NCI-H748 treated with DMSO at 0.1 percent for 48 hours (cell line): ENCODE data around the gene PIK3CB.
"Not testable (repeated sequence)": the region's sequence is repeated elsewhere in the genome, so short reads cannot be mapped to it uniquely, and the experiment has no call there.

Source experiments
- DNase-seq: peaks from one replicate; lab custom pipeline; 2025; lab: John Stamatoyannopoulos, UW

The PIK3CB gene

DNA sequence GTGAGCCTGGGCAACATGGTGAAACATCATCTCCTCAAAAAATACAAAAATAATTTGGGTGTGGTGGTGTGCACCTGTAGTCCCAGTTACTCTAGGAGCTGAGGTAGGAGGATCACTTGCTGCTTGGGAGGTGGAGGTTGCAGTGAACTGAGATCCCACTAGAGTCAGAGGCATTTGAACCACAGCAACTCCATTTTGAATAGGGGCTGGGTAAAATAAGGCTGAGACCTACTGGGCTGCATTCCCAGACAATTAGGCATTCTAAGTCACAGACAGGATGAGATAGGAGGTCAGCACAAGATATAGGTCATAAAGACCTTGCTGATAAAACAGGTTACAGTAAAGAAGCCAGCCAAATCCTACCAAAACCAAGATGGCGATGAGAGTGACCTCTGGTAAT is 12.1 kb upstream of the PIK3CB start:
- DNase-seq: not testable (repeated sequence)

DNA sequence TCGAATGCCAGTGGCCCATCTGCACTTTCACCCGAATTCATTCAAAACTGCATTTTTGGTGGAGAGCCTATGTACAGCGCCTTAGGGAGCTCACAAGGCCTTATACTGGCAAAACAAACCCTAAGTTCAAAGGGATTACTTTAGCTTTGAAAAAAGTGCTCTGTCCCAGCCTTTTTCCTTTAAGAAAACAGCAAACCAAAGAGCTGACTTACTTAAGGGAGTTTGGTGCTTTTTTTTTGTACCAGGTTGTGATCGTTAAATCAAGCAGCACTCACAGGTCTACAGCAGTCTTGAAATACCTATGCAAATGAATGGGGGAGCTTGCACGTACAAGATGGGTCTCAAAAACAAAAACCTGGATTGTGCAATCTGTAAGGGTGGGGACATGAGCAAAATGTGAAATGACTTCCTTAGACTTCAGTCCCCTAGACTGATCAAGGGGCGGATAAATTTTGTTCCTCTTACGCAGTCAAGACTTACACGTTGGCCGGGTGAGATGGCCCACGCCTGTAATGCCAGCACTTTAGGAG is 11.6 kb upstream of the PIK3CB start:
- DNase-seq: no peak

DNA sequence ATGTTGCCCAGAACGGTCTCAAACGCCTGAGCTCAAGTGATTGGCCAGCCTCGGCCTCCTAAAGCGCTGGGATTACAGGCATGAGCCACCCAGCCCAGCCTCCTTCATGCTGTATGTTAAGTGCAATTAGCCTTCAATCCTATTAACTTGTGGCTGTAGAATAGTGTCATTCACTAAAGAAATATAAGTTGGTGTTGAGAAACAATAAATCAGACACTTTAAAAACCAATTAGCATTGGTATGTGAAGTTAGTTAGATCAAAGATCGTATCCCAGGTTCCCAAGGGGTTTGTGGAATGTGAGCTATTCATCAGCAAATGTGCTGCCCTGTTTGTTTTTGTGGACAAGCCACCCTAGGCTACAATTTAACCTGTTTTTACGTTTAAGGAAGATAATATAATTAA is 11.0 kb upstream of the PIK3CB start:
- DNase-seq: no peak

DNA sequence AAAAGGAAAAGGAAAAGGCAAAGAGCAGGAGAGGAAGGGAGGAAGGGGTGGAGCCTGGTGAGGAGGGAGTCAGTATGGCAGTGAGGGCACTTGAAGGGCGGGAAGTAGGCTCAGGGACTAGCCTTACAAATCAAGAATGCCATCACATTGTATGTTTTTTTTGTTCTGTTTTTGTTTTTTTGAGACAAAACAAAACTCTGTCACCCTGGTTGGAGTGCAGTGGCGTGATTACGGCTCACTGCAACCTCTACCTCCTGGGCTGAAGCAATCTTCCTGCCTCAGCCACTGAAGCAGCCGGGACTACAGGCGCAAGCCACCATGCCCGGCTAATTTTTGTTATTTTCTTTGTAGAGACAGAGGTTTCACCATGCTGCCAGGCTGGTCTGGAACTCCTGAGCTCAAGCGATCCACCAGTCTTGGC is 10.5 kb upstream of the PIK3CB start:
- DNase-seq: no peak

DNA sequence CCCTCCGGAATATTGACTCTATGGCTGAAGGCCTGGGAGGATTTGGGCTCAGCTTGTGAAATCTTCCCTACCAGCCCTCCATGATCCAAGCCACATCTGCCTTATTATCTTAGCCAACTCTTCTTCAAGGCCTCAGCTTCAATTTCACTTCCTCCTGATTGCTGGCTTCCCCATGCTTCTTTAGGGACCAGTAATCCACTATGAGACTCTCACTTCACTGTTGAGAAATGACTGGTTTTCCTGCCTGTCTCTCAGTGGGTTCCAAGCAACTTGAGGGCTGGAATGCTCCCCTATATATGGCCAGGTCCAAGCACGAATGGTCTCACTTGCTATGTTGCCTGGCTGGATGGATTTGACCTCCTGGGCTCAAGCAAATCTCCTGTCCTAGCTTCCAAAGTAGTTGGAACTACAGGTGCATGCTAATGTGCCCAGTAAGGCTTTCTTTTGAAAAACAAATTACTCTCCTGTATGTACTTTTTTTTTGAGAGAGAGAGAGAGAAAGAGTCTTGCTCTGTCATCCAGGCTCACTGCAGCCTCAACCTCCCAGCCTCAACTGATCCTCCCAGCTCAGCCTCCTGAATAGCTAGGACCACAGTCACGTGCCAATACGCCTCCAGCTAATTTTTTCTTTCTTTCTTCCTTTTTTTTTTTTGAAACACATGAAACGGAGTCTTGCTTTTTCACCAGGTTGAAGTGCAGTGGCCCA is 7.9 kb upstream of the PIK3CB start:
- no peak for DNase-seq

DNA sequence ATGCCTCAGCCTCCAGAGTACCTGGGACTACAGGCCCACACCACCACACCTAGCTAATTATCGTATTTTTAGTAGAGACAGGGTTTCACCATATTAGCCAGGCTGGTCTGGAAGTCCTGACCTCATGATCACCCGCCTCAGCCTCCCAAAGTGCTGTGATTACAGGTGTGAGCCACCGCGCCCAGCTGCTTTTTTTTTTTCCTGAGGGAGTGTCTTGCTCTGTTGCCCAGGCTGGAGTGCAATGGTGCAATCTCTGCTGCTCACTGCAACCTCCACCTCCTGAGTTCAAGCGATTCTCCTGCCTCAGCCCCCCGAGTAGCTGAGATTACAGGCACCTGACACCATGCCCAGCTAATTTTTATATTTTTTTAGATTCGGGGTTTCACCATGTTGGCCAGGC is 3.7 kb upstream of the PIK3CB start:
- not testable (repeated sequence) for DNase-seq

DNA sequence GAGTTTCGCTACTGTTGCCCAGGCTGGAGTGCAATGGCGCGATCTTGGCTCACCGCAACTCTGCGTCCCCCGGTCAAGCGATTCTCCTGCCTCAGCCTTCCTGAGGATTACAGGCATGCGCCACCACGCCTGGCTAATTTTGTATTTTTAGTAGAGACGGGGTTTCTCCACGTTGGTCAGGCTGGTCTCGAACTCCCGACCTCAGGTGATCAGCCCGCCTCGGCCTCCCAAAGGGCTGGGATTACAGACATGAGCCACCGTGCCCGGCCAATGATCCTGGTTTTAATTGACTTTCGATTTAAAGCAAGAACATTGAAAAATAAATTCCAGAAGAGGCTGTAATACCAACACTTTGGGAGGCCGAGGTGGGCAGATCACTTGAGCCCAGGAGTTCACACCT is 1.1 kb upstream of the PIK3CB start:
- not testable (repeated sequence) for DNase-seq

DNA sequence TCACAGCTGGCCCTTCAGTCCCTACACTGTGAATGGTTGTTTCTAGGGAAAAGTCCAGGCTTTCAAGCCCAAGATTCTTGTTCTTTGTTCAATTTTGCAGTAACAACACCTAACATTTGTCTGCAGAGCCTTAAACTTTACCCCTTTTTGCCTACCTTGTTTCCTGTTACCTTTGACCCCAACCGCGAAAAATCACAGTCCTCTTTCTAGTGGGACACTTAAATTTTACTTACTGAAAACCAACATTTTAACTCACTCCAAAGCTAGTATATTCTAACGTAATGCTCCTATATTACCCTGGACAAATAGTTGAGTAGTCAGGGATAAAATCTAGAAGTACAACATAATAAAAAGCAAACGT is 649 bp upstream of the PIK3CB start:
- DNase-seq: no peak

DNA sequence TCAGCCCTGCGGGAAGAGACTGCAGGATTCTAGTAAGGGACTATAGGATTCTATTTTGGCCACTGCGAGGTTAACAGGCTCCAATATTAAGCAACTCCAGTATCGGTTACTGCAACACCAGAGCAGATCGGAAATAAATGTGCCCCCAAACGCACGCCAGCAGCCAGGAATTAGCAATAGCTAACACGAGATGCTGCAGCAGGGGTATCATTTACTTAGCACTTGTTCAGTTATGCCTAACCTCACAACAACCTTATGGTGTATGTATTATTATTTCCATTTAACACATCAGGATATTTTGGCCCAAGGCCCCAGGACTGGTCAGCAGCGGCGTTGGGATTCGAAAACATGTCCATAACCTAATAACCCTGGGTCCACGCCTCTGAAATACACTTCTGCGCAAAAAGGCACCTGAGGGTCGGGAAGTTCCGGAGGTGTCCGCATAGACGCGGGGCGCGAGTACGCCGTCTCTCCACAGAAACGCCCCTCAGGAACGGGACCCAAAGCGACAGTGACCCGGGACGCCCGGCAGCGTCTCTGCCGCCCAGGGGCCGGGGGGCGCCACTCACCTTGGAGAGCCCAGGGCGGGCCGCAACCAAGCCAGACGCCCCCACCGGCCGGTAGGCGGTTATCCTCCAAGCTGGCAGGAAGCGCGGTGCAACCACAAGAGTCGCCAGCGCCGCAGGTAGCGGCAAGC is 681 bp downstream of the PIK3CB start:
- DNase-seq: no peak

DNA sequence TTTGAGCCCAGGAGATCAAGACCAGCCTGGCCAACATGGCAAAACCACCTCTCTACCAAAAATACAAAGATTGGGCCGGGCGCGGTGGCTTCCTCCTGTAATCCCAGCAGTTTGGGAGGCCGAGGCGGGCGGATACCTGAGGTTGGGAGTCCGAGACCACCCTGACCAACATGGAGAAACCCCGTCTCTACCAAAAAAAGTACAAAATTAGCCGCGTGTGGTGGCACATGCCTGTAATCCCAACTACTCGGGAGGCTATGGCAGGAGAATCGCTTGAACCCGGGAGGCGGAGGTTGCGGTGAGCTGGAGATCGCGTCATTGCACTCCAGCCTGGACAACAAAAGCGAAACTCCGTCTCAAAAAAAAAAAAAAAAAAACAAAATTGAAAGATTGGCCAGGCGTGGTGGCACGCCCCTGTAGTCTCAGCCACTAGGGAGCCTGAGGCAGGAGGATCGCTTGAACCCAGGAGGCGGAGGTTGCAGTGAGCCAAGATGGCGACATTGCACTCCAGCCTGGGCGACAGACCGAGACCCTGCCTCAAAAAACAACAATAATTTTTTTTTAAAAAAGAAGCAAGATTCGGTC is 2.2 kb downstream of the PIK3CB start:
- not testable (repeated sequence) for DNase-seq

DNA sequence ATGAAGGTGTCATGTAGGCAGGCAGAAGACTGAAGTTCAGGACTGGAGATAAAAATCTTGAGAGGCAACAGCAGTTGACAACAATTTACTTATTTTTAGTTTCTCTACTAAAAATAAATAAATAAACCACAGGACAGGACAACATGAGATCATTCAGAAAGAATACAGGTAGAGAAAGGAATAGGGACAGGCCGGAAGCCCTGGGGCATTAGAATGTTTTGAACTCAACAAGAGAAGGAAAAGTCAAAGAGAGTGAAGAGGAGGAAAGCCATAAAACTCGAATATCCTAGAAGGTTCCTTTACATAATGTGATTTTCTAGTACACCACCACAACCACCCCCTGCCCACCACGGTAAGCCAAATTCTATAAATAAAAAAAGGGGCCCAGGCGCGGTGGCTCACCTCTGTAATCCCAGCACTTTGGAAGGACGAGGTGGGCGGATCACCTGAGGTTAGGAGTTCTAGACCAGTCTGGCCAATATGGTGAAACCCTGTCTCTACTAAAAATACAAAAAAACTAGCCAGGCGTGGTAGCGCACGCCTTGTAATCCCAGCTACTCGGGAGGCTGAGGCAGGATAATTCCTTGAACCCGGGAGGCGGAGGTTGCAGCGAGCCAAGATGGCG is 4.7 kb downstream of the PIK3CB start:
- no peak for DNase-seq

DNA sequence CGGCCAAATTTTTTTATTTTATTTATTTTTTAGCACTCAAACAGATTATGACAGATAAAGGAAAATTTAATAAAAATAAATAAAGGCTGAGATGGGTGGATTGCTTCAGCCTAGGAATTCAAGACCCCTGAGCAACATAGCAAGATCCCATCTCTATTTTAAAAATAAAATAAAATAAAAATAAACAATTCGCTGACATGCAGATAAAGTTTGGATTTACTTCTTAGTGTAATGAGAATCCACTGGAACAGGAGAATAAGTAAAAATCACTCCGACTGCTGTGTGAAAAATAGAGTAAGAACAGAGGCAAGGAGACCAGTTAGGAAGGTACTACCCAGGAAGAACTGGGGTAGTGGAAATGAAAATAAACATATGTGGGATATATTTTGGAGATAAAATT is 5.6 kb downstream of the PIK3CB start:
- no peak for DNase-seq

DNA sequence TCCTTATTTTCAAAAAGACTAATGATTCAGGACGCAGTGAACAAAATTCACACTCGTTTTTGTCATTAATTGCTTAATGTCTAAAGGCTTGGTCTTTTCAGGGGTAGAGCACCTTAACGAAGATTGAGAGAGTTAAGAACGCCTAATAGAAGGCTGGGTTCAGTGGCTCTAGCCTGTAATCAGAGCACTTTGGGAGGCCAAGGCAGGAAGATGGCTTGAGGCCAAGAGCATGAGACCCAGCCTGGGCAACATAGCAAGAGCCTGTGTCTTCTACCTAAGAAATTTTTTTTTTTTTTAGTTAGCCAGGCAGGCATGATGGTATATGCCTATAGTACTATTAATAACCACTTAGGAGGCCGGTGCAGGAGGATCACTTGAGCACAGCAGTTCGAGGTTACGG is 7.5 kb downstream of the PIK3CB start:
- no peak for DNase-seq

DNA sequence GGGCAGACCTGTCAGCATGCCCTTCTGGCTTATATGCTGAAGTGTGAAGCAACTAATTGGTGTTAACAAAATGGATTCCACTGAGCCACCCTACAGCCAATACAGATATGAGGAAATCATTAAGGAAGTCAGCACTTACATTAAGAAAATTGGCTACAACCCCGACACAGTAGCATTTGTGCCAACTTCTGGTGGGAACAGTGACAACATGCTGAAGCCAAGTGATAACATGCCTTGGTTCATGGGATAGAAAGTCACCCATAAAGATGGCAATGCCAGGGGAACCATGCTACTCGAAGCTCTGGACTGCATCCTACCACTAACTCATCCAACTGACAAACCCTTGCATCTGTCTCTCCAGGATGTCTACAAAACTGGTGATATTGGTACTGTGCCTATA is 9.4 kb downstream of the PIK3CB start:
- DNase-seq: no peak

DNA sequence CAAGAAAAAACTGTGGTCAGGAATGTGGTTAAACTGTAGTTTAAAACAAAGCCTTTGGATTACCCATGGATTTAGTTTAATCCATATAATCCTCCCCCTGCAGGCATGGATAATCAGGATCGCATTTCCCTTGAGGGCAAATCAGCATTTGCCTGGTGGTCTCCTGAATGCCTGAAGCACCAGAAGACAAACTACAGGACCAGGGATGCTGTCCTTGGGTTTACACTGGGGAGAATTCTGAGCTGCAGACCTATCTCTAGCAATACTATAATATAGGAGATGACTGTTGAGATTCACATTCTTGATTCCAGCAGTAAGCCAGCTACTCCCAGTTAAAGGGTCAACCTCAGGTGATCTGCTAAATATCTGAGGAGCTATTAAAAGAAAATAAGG is 10.6 kb downstream of the PIK3CB start:
- DNase-seq: no peak

DNA sequence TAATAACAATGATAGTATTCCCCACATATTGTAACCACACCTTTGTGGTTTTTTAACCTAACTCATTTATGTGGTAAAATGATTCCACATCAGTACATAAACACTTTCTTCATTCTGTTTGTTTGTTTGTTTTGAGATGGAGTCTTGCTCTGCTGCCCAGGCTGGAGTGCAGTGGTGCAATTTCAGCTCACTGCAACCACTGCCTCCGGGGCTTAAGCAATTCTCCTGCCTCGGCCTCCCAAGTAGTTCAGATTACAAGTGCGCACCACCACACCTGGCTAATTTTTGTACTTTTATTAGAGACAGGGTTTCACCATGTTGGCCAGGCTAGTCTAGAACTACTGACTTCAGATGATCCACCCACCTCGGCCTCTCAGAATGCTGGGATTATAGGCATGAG is 14.3 kb downstream of the PIK3CB start:
- not testable (repeated sequence) for DNase-seq

DNA sequence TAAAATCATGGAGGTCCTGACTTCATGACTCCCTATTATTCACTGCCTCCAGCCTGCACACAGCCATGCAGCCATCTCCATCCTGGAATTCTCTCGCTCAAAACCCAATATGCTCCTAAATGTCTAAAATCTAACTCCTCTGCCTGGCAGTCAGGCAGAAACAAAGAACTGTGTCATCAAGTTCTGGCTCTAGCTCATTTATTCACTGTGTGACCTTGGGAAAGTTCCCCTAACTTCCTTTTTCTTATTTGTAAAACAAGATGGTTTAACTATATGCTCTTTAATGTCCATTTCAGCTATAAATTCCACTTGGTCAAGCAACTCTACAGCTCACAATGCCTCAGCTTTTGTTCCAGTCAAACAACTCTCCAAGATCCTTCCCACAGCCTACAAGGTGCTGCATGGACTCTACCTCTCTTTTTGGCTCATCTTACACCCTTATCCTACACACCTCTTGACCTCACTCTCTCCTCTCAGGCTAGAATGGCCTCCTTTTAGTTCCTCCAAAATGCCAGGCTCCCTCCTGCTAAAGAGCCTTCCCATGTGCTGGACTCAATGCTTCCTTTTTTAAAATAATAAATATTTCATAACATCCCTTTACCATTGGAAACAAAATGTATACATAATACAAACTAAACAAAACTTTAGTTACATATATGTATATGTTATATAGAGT is 16.4 kb downstream of the PIK3CB start:
- no peak for DNase-seq

DNA sequence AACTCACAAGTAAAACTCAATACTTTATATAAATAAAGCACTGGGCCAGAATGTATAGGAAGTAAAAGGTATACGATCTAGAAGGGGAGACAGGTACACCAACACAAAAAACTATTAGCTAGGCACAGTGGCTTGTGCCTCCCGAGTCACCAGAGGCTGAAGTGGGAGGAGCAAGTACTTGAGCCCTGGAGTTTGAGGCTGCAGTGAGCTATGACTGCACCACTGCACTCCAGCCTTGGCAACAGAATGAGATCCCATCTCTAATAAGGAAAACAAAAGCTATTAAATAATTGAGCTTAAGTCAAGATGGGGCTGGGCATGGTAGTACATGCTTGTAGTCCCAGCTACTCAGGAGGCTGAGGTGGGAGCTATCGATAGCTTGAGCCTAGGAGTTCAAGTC is 17.0 kb downstream of the PIK3CB start:
- no peak for DNase-seq

DNA sequence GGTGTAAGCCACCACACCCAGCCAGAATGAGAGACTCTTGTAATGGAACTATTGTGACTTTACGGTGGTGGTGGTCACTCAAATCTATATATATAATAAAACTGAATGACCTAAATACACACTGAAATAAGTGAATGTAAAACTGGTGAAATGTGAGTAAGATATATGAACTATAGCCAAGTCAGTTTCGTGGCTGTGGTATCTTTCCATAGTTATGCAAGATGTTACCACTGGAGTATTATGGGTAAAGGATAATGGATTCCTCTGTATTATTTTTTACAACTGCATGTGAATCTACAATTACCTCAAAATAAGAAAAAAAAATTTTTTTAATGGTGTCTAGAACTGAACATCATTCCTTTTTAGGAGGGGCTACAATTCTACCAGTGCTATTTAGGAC is 21.9 kb downstream of the PIK3CB start:
- no peak for DNase-seq

DNA sequence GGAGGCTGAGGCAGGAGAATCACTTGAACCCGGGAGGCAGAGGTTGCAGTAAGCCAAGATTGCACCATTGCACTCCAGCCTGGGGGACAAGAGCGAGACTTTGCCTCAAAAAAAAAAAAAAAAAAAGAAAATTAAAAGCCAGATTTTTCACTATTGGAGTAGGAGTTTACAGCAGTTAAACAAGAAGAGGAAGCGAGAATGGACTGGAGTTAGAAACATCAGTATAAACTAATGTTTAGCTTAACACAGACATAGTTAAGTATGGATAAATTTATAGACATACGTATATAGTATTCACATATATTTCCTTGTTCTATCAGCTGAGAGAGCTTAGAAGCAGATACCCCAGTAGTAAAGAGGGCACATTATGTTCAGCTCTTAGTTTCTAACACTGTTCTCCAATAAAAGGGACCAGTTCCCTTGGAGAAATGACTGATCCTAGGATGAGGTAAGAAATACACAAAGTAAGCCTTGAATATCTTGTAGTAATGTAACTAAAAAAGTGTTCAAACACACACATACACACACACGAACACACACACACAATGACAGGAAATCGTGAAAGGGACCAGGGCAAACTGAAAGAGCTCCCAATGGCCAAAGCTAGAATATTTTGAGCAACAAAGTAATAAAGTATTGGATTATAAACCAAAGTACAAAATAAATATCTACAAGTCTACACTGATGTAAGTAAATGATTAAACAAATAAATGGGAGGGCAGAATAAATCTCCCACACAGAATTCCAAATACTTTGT is 25.1 kb downstream of the PIK3CB start:
- no peak for DNase-seq

DNA sequence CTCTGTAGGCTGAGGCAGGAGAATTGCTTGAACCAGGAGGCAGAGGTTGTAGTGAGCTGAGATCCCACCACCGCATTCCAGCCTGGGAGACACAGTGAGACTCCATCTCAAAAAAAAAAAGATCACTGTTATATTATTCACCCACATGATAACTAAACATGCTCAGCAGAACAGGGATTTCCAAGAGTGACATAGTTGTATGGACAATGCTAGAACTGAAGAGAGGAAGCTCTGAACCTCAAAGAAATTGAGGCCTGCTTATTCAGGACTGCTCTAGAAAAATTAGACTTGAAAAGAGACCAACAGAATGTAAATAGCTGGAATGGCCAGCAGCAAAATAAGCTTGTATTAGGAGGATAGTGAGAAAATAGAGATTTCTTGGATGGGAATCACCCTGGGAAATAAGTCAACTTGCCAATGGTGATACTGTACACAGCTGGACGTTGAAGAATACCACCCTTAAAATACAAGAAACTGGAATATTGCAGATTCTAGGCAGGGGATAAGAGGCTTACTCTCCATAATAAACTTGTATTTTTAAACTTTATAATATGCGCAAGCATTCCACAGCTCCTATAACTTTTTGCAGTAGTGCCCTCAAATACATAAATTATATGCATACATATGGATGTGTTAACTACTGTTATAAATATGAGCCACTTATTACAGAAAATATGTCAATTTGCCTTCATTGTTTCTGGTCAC is 28.2 kb downstream of the PIK3CB start:
- no peak for DNase-seq
